Large intestine (tissue), 3 donors: ENCODE data around the gene OPN1SW. TPM values are rescaled to one million over a fixed set of nuclear protein-coding genes. Genes with fewer than 3 reads are reported as not detected.

Experiments
- DNase-seq, 2 donors: peaks; one replicate each; pipeline versions ENCODE4 v3.0.0 to v3.0.0-alpha.2; 2013
- H3K27ac ChIP-seq: one replicate; pipeline ENCODE4 v1.5.1; 2013; ENCODE audit warnings: low read length
- H3K27me3 ChIP-seq: 2 replicates; pipeline ENCODE4 v1.6.1; 2013; ENCODE audit warnings: low read length; ENCODE audit not compliant: control insufficient read depth, insufficient read depth
- H3K36me3 ChIP-seq: 2 replicates; pipeline ENCODE4 v1.6.1; 2013; ENCODE audit warnings: low read length; ENCODE audit not compliant: control insufficient read depth, insufficient read depth
- H3K4me1 ChIP-seq: one replicate; pipeline ENCODE4 v1.6.1; 2013; ENCODE audit warnings: low read length; ENCODE audit not compliant: control insufficient read depth, insufficient read depth
- H3K4me3 ChIP-seq: one replicate; pipeline ENCODE4 v1.5.1; 2013; ENCODE audit warnings: low read length
- H3K9me3 ChIP-seq: one replicate; pipeline ENCODE4 v1.6.1; 2013; ENCODE audit warnings: mild to moderate bottlenecking, low read depth, low read length, moderate library complexity; ENCODE audit not compliant: control insufficient read depth
- WGBS: methylation state at CpG from one replicate; pipeline ENCODE4 v1.1.5; 2013; ENCODE audit warnings: low lambda C conversion rate; ENCODE audit not compliant: insufficient coverage; 5-methylcytosine and 5-hydroxymethylcytosine counted together
- polyA plus RNA-seq: library from polyadenylated mRNA; unstranded; fragments of 120-200 nt; gene quantifications from one replicate; pipeline ENCODE4 v1.2.1, GENCODE V29; 2013

The OPN1SW gene
- polyA plus RNA-seq, 1 donor = 0.18 TPM

- H3K9me3 ChIP-seq = peaks cover 2% of the 10 kb centered on the region
- H3K27me3 ChIP-seq = no peaks in the 10 kb centered on the region
- peaks cover 70% of the 10 kb centered on the region for H3K36me3 ChIP-seq
- DNase-seq = no peak
- H3K4me3 ChIP-seq = no peak overlapping the region
- H3K4me1 ChIP-seq = no peaks in the 10 kb centered on the region
- H3K27ac ChIP-seq = no peak overlapping the region
- WGBS = 100% methylated on average over 1 of the region's 1 CpG
Measured at GRCh38 chr7:128758553-128758952, 17.0 kb downstream of the OPN1SW start.

- Histone ChIP-seq H3K36me3 (peaks cover 66% of the 10 kb centered on the region), H3K9me3 (peaks cover 2% of the 10 kb centered on the region), H3K27me3 (no peaks in the 10 kb centered on the region), H3K4me3 (no peak overlapping the region), H3K27ac (no peak overlapping the region), H3K4me1 (no peaks in the 10 kb centered on the region)
- DNase-seq = no peak
- no CpG with 5 or more reads among the region's 2 CpGs for WGBS
Measured at GRCh38 chr7:128757203-128757602, 18.4 kb downstream of the OPN1SW start.

- DNase-seq = peak in 1 of 2 donors; percentile 15
- H3K27ac ChIP-seq = no peak overlapping the region
- H3K4me3 ChIP-seq = no peak overlapping the region
- H3K36me3 ChIP-seq = peaks cover 69% of the 10 kb centered on the region
- H3K27me3 ChIP-seq = no peaks in the 10 kb centered on the region
- WGBS = no CpG with 5 or more reads among the region's 5 CpGs
- H3K9me3 ChIP-seq = peaks cover 2% of the 10 kb centered on the region
- H3K4me1 ChIP-seq = no peaks in the 10 kb centered on the region
Measured at GRCh38 chr7:128755819-128756476, 19.6 kb downstream of the OPN1SW start.

GRCh38 chr7:128755075-128755818, 20.3 kb downstream of the OPN1SW start:
- H3K4me1 ChIP-seq = no peaks in the 10 kb centered on the region
- no peak overlapping the region for H3K4me3 ChIP-seq
- no CpG with 5 or more reads among the region's 2 CpGs for WGBS
- H3K27ac ChIP-seq = no peak overlapping the region
- DNase-seq = no peak
- peaks cover 2% of the 10 kb centered on the region for H3K9me3 ChIP-seq
- peaks cover 64% of the 10 kb centered on the region for H3K36me3 ChIP-seq
- H3K27me3 ChIP-seq = no peaks in the 10 kb centered on the region

GRCh38 chr7:128752251-128752650, 23.3 kb downstream of the OPN1SW start:
- H3K27ac ChIP-seq = no peak overlapping the region
- H3K4me3 ChIP-seq = no peak overlapping the region
- no peaks in the 10 kb centered on the region for H3K9me3 ChIP-seq
- no peaks in the 10 kb centered on the region for H3K27me3 ChIP-seq
- DNase-seq = no peak
- H3K4me1 ChIP-seq = no peaks in the 10 kb centered on the region
- WGBS = no CpG with 5 or more reads among the region's 1 CpG
- peaks cover 57% of the 10 kb centered on the region for H3K36me3 ChIP-seq

GRCh38 chr7:128747327-128748079, 28.1 kb downstream of the OPN1SW start:
- Histone ChIP-seq H3K4me3 (no peak overlapping the region), H3K27me3 (no peaks in the 10 kb centered on the region), H3K27ac (no peak overlapping the region), H3K9me3 (no peaks in the 10 kb centered on the region), H3K36me3 (peaks cover 24% of the 10 kb centered on the region), H3K4me1 (no peaks in the 10 kb centered on the region)
- peak; percentile 20 to 64 for DNase-seq
- no CpG with 5 or more reads among the region's 6 CpGs for WGBS

- no peak overlapping the region for H3K27ac ChIP-seq
- H3K4me1 ChIP-seq = peaks cover 4% of the 10 kb centered on the region
- H3K36me3 ChIP-seq = peaks cover 17% of the 10 kb centered on the region
- DNase-seq = no peak
- H3K27me3 ChIP-seq = no peaks in the 10 kb centered on the region
- 67% methylated on average over 1 of the region's 1 CpG for WGBS
- no peak overlapping the region for H3K4me3 ChIP-seq
- H3K9me3 ChIP-seq = no peaks in the 10 kb centered on the region
Measured at GRCh38 chr7:128745706-128746105, 29.9 kb downstream of the OPN1SW start.

- DNase-seq = no peak
- peaks cover 9% of the 10 kb centered on the region for H3K4me1 ChIP-seq
- no CpG with 5 or more reads among the region's 2 CpGs for WGBS
- H3K27ac ChIP-seq = no peak overlapping the region
- peaks cover 11% of the 10 kb centered on the region for H3K36me3 ChIP-seq
- no peak overlapping the region for H3K4me3 ChIP-seq
- no peaks in the 10 kb centered on the region for H3K9me3 ChIP-seq
- no peaks in the 10 kb centered on the region for H3K27me3 ChIP-seq
Measured at GRCh38 chr7:128744366-128744905, 31.2 kb downstream of the OPN1SW start.

GRCh38 chr7:128743112-128743772, 32.4 kb downstream of the OPN1SW start:
- Histone ChIP-seq H3K4me3 (no peak overlapping the region), H3K9me3 (no peaks in the 10 kb centered on the region), H3K27me3 (no peaks in the 10 kb centered on the region), H3K36me3 (no peaks in the 10 kb centered on the region), H3K4me1 (peaks cover 15% of the 10 kb centered on the region), H3K27ac (no peak overlapping the region)
- DNase-seq = no peak
- WGBS = no CpG with 5 or more reads among the region's 7 CpGs

- 100% methylated on average over 1 of the region's 4 CpGs for WGBS
- Histone ChIP-seq H3K9me3 (no peaks in the 10 kb centered on the region), H3K27ac (no peak overlapping the region), H3K27me3 (no peaks in the 10 kb centered on the region), H3K4me3 (no peak overlapping the region), H3K36me3 (no peaks in the 10 kb centered on the region), H3K4me1 (peaks cover 19% of the 10 kb centered on the region)
- no peak for DNase-seq
Measured at GRCh38 chr7:128742206-128742605, 33.4 kb downstream of the OPN1SW start.
